H1 (cell line): ENCODE measurements around the gene AIFM1.

ENCODE experiments used
- CBX5 ChIP-seq: fragments of 300-800, 300-1000 bp; sonication (generic); IDR thresholded peaks from 2 replicates; pipeline ENCODE4 v1.7.1; 2016; ENCODE audit warnings: antibody characterized with exemption, low read length, low read depth
- HDAC2 ChIP-seq, 2 experiments: fragments of 300-600 bp in 1 of 2; sonication (generic) in 1 of 2; IDR thresholded peaks; 2 replicates each; pipeline ENCODE4 v1.6.1; 2011 to 2012; ENCODE audit warnings: low read depth in 2 of 2, low read length in 2 of 2, mild to moderate bottlenecking in 2 of 2, moderate library complexity in 2 of 2, borderline replicate concordance in 1 of 2, inconsistent platforms in 1 of 2
- KDM4A ChIP-seq: IDR thresholded peaks from one replicate; pipeline ENCODE4 v1.7.1; 2012; ENCODE audit warnings: low read depth, mild to moderate bottlenecking, moderate library complexity, low read length, inconsistent platforms; ENCODE audit not compliant: severe bottlenecking
- KDM5A ChIP-seq: fragments of 200-600 bp; IDR thresholded peaks from 2 replicates; pipeline ENCODE4 v1.7.1; 2012; ENCODE audit warnings: mild to moderate bottlenecking, low read length, inconsistent platforms, mixed read lengths
- POLR2A ChIP-seq, 2 experiments: IDR thresholded peaks; 1 replicate in 1 of 2; 2 replicates in 1 of 2; pipeline ENCODE4 v1.6.1; 2011; ENCODE audit warnings: low read depth in 2 of 2, low read length in 2 of 2, mild to moderate bottlenecking in 2 of 2; ENCODE audit errors: control extremely low read depth in 1 of 2
- RFX5 ChIP-seq: IDR thresholded peaks from 2 replicates; pipeline ENCODE4 v1.6.1; 2011; ENCODE audit warnings: low read depth, low read length, improper control_type of control experiment, borderline replicate concordance
- RNF2 ChIP-seq: fragments of 200-900, 300-1000 bp; sonication (generic); IDR thresholded peaks from 2 replicates; pipeline ENCODE4 v1.7.1; 2016; ENCODE audit warnings: borderline replicate concordance, low read depth, mild to moderate bottlenecking, antibody characterized with exemption, low read length; ENCODE audit not compliant: poor library complexity, severe bottlenecking; ENCODE audit errors: missing control alignments
- SIN3A ChIP-seq, 2 experiments: IDR thresholded peaks in 1 of 2; conservative IDR thresholded peaks in 1 of 2; 2 replicates each; pipeline ENCODE4 v1.6.1; 2011 to 2012; ENCODE audit warnings: low read length in 2 of 2, improper control_type of control experiment in 1 of 2, low read depth in 1 of 2, mild to moderate bottlenecking in 1 of 2
- SP1 ChIP-seq: IDR thresholded peaks from 2 replicates; pipeline ENCODE4 v1.6.1; 2011; ENCODE audit warnings: low read depth, low read length
- TAF7 ChIP-seq: optimal IDR thresholded peaks from 2 replicates; pipeline ENCODE3; 2011; ENCODE audit warnings: low read depth, mild to moderate bottlenecking, inconsistent platforms, low read length, moderate library complexity, borderline replicate concordance
- TEAD4 ChIP-seq: IDR thresholded peaks from 2 replicates; pipeline ENCODE4 v1.6.1; 2012; ENCODE audit warnings: low read depth, low read length, inconsistent platforms, mixed read lengths
- TF ChIP-seq, protein P1 (sequence below): IDR thresholded peaks from 2 replicates; pipeline ENCODE4 v1.6.1; 2011; ENCODE audit warnings: low read length, improper control_type of control experiment

DNA sequence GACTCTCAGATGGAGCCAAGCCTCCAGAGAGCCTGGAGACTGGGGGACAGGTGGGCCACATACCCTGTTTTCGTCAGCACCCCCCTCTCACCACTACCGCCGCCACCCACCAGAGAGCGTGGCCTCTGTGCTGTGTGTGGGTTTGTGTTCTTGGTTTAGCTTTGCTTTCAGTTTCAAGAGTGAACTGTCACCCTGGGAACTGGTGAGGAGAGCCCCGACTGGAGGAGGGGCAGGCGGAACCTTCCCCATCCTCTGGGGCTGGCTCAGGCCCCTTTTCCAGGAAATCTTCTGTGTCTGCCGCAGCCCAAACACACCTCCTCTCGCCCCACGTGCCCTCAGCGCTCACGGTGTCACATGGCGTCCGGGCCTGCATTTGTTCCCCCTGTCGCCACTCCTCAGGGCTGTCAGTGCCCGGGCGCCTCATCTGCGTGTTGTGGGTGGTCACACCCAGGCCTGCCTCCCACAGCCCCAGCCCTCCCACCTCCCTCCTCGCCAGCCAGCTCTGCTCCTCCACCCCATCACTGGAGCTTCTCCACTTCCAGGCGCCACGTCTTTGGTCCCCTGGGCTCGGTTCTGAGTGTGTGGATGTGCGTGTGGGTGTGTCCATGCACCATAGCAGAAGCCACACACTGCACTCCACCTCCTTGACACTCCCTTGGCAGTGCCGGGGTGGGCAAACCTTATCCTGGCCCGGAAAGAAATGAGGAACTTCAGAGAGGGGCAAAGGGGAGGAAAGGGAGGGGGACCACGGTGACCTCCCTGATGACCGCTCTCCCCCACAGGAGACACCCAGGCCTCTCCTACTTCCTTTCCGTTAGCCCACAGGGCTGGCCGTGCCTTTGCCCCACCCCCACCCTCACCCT, 83.2 kb downstream of the AIFM1 start:
- no peak for TF ChIP-seq SIN3A (conservative IDR thresholded peaks at IDR 0.05 in 1 of 2, IDR thresholded peaks at IDR 0.05 in 1 of 2; ENCODE audit: low read depth in 1 of 2, low read length in 2 of 2)
- no peak for TF ChIP-seq RFX5
- TF ChIP-seq, protein P1, sequence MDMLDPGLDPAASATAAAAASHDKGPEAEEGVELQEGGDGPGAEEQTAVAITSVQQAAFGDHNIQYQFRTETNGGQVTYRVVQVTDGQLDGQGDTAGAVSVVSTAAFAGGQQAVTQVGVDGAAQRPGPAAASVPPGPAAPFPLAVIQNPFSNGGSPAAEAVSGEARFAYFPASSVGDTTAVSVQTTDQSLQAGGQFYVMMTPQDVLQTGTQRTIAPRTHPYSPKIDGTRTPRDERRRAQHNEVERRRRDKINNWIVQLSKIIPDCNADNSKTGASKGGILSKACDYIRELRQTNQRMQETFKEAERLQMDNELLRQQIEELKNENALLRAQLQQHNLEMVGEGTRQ, result no peak
- no peak for TF ChIP-seq HDAC2 (IDR thresholded peaks at IDR 0.05; ENCODE audit: borderline replicate concordance in 1 of 2, low read depth in 2 of 2, low read length in 2 of 2)
- no peak for TF ChIP-seq POLR2A (IDR thresholded peaks at IDR 0.05; ENCODE audit: control extremely low read depth in 1 of 2, low read depth in 2 of 2, low read length in 2 of 2)
- no peak for TF ChIP-seq RNF2
- TF ChIP-seq KDM4A, result no peak
- no peak for TF ChIP-seq TAF7
- no peak for TF ChIP-seq CBX5
- TF ChIP-seq SP1, result no peak
- TF ChIP-seq TEAD4, result no peak
- TF ChIP-seq KDM5A, result no peak
